IMR-90 (cell line): Measurements from ENCODE around the gene PRKCA. TPM values are rescaled to one million over a fixed set of nuclear protein-coding genes. Genes with fewer than 3 reads are reported as not detected.

ENCODE experiments used
- ATAC-seq: fragments of 200-7000 bp; cut with Tn5 transposase; 2 replicates; pipeline ENCODE4 v1.9.1; 2020; ENCODE audit warnings: low read depth, mild to moderate bottlenecking, moderate library complexity
- BruUV-seq: library from RNA; stranded (reverse); fragments of 400-500 nt; replicated peaks from 2 replicates; lab custom pipeline; 2021; lab: Mats Ljungman, UMichigan
- CTCF ChIA-PET: fragments of 300-600 bp; formaldehyde crosslinking; extraction: SDS; loops from one replicate; lab custom pipeline; 2021; ENCODE audit warnings: antibody characterized with exemption; lab: Yijun Ruan, JAX
- POLR2A ChIA-PET: fragments of 300-600 bp; sonication (Branson Sonifier 250); formaldehyde crosslinking; loops from one replicate; lab custom pipeline; 2022; ENCODE audit warnings: antibody characterized with exemption; ENCODE audit not compliant: unreplicated experiment; lab: Charles Lee
- DNase-seq: peaks from one replicate; pipeline ENCODE4 v3.0.0; 2013
- H2AFZ ChIP-seq: replicated peaks from 2 replicates; pipeline ENCODE3; 2013; ENCODE audit warnings: low read length, mild to moderate bottlenecking; ENCODE audit not compliant: poor library complexity
- H2AK5ac ChIP-seq: 2 replicates; pipeline ENCODE4 v1.6.1; 2013; ENCODE audit warnings: low read depth, low read length, inconsistent platforms
- H2AK9ac ChIP-seq: replicated peaks from 2 replicates; pipeline ENCODE3; 2013; ENCODE audit warnings: mild to moderate bottlenecking, low read depth, low read length, moderate library complexity; ENCODE audit not compliant: poor library complexity
- H2BK120ac ChIP-seq: 2 replicates; pipeline ENCODE4 v1.6.1; 2013; ENCODE audit warnings: low read depth, low read length, inconsistent platforms
- H2BK15ac ChIP-seq: 3 replicates; pipeline ENCODE4 v1.6.1; 2013; ENCODE audit warnings: low read depth, low read length, inconsistent platforms
- H2BK20ac ChIP-seq: 2 replicates; pipeline ENCODE4 v1.6.1; 2013; ENCODE audit warnings: low read depth, mild to moderate bottlenecking, inconsistent platforms, low read length, moderate library complexity
- H2BK5ac ChIP-seq: 2 replicates; pipeline ENCODE4 v1.6.1; 2013; ENCODE audit warnings: mild to moderate bottlenecking, low read depth, low read length, inconsistent platforms; ENCODE audit not compliant: poor library complexity, severe bottlenecking
- H3K14ac ChIP-seq: replicated peaks from 2 replicates; pipeline ENCODE4 v1.6.1; 2013; ENCODE audit warnings: low read depth, low read length, inconsistent platforms
- H3K18ac ChIP-seq: 2 replicates; pipeline ENCODE4 v1.6.1; 2013; ENCODE audit warnings: low read depth, low read length, control low read depth
- H3K23ac ChIP-seq: 2 replicates; pipeline ENCODE4 v1.6.1; 2013; ENCODE audit warnings: low read depth, low read length, inconsistent platforms
- H3K27ac ChIP-seq: 2 replicates; pipeline ENCODE4 v1.5.1; 2013; ENCODE audit warnings: mild to moderate bottlenecking, control low read depth, low read length; ENCODE audit not compliant: insufficient read depth
- H3K27me3 ChIP-seq: 2 replicates; pipeline ENCODE4 v1.6.1; 2013; ENCODE audit warnings: low read length; ENCODE audit not compliant: control insufficient read depth, insufficient read depth
- H3K36me3 ChIP-seq: 2 replicates; pipeline ENCODE4 v1.6.1; 2013; ENCODE audit warnings: low read length, mixed read lengths; ENCODE audit not compliant: control insufficient read depth, insufficient read depth
- H3K4ac ChIP-seq: 2 replicates; pipeline ENCODE4 v1.6.1; 2013; ENCODE audit warnings: low read depth, low read length, inconsistent platforms
- H3K4me1 ChIP-seq: 2 replicates; pipeline ENCODE4 v1.6.1; 2013; ENCODE audit warnings: low read length, mixed read lengths; ENCODE audit not compliant: control insufficient read depth, insufficient read depth
- H3K4me2 ChIP-seq: 2 replicates; pipeline ENCODE4 v1.6.1; 2013; ENCODE audit warnings: low read depth, mild to moderate bottlenecking, control low read depth, low read length, moderate library complexity
- H3K4me3 ChIP-seq: 2 replicates; pipeline ENCODE4 v1.5.1; 2013; ENCODE audit warnings: low read depth, mild to moderate bottlenecking, control low read depth, low read length, moderate library complexity; ENCODE audit not compliant: insufficient read depth
- H3K56ac ChIP-seq: 2 replicates; pipeline ENCODE4 v1.6.1; 2013; ENCODE audit warnings: low read length, inconsistent platforms; ENCODE audit not compliant: insufficient read depth; ENCODE audit errors: extremely low read depth
- H3K79me1 ChIP-seq, 2 experiments: 2 replicates each; pipeline ENCODE4 v1.6.1; 2013; ENCODE audit warnings: low read length in 2 of 2, inconsistent platforms in 1 of 2, low read depth in 1 of 2
- H3K9ac ChIP-seq: 2 replicates; pipeline ENCODE4 v1.6.1; 2013; ENCODE audit warnings: low read depth, low read length, control low read depth
- H3K9me1 ChIP-seq: 2 replicates; pipeline ENCODE4 v1.6.1; 2013; ENCODE audit warnings: low read length, inconsistent platforms; ENCODE audit not compliant: insufficient read depth
- H3K9me3 ChIP-seq: 2 replicates; pipeline ENCODE4 v1.6.1; 2013; ENCODE audit warnings: low read length; ENCODE audit not compliant: control insufficient read depth, insufficient read depth
- H4K20me1 ChIP-seq: 2 replicates; pipeline ENCODE4 v1.6.1; 2013; ENCODE audit warnings: low read length, inconsistent platforms; ENCODE audit not compliant: insufficient read depth
- H4K5ac ChIP-seq: 2 replicates; pipeline ENCODE4 v1.6.1; 2013; ENCODE audit warnings: mild to moderate bottlenecking, low read depth, low read length, control low read depth
- H4K8ac ChIP-seq, 2 experiments: 2 replicates each; pipeline ENCODE4 v1.6.1; 2013; ENCODE audit warnings: low read depth in 2 of 2, low read length in 2 of 2, control low read depth in 1 of 2, inconsistent platforms in 1 of 2
- H4K91ac ChIP-seq: 2 replicates; pipeline ENCODE4 v1.6.1; 2013; ENCODE audit warnings: low read depth, low read length, inconsistent platforms; ENCODE audit not compliant: insufficient read depth
- BHLHE40 ChIP-seq: fragments of 150-350 bp; IDR thresholded peaks from 2 replicates; pipeline ENCODE4 v1.6.1; 2016; ENCODE audit warnings: mild to moderate bottlenecking, low read depth, low read length
- CTCF ChIP-seq: conservative IDR thresholded peaks from 2 replicates; pipeline ENCODE4 v1.5.1; 2012; ENCODE audit warnings: mild to moderate bottlenecking, low read depth, low read length, improper control_type of control experiment
- MAFK ChIP-seq: IDR thresholded peaks from 2 replicates; pipeline ENCODE4 v1.6.1; 2012; ENCODE audit warnings: low read depth, low read length, improper control_type of control experiment
- SMC3 ChIP-seq: fragments of 150-350 bp; IDR thresholded peaks from 2 replicates; pipeline ENCODE4 v1.6.1; 2016; ENCODE audit warnings: low read depth, mild to moderate bottlenecking, antibody characterized with exemption, low read length, moderate library complexity
- USF2 ChIP-seq: fragments of 150-350 bp; IDR thresholded peaks from 2 replicates; pipeline ENCODE4 v1.6.1; 2017; ENCODE audit warnings: mild to moderate bottlenecking, antibody characterized with exemption, low read length, low read depth
- WGBS, 2 experiments: methylation state at CpG; one replicate each; pipeline versions ENCODE4 v1.1.5 to v1.1.7; 2013; ENCODE audit warnings: missing lambda C conversion rate in 2 of 2; ENCODE audit not compliant: insufficient read length in 1 of 2; ENCODE audit errors: extremely low coverage in 2 of 2; 5-methylcytosine and 5-hydroxymethylcytosine counted together
- dilution Hi-C: fragments of 300-500 bp; cut with HindIII; formaldehyde crosslinking; loops from one replicate; pipeline ENCODE4 v1.14.3; 2018; ENCODE audit warnings: low sequenced_read_pairs; ENCODE audit not compliant: unreplicated experiment
- in situ Hi-C: fragments of 300-500 bp; cut with MboI; formaldehyde crosslinking; loops from 3 replicates; pipeline ENCODE4 v1.14.3; 2019; ENCODE audit warnings: low sequenced_read_pairs, inconsistent platforms, mixed read lengths
- intact Hi-C: fragments of 100-400 bp; cut with micrococcal nuclease; formaldehyde crosslinking; loops from 2 replicates; pipeline ENCODE4 v1.10.0; 2022
- polyA plus RNA-seq, 3 experiments: library from polyadenylated mRNA; depleted of rRNA; stranded (reverse); fragments of >200 nt; gene quantifications; 2 replicates each; pipeline ENCODE4 v1.2.3, GENCODE V29; 2012; ENCODE audit warnings: low replicate concordance in 1 of 3
- total RNA-seq: library from RNA; depleted of rRNA; stranded (reverse); fragments of >200 nt; gene quantifications from 2 replicates; pipeline ENCODE4 v1.2.3, GENCODE V29; 2012

The PRKCA gene
- total and polyA plus RNA-seq, 2 of the 4 experiments (the other 2 are of a cell fraction) = 31.0 to 46.0 TPM

GRCh38 chr17:66730461-66730923 lies 428.1 kb downstream of the PRKCA start:
- Histone ChIP-seq H3K4me3 (no peak overlapping the region), H4K8ac (no peak overlapping the region), H3K27ac (no peak overlapping the region), H3K9ac (no peak overlapping the region), H3K36me3 (peaks cover 15% of the 10 kb centered on the region), H3K18ac (no peak overlapping the region), H3K4ac (no peak overlapping the region), H4K5ac (no peak overlapping the region), H3K4me2 (no peak overlapping the region), H3K56ac (no peak overlapping the region), H4K20me1 (0 out of 2 replicates have a peak, but pooled peaks cover 4% of the 10 kb centered on the region), H3K23ac (no peak overlapping the region), H2BK20ac (no peak overlapping the region), H3K14ac (no peak overlapping the region), H3K9me1 (0 out of 2 replicates have a peak, but pooled peaks cover 6% of the 10 kb centered on the region), H4K91ac (no peak overlapping the region), H2BK15ac (no peak overlapping the region), H2AK9ac (no peak overlapping the region), H2AFZ (no peak overlapping the region), H3K79me1 (peaks cover 0 to 4% of the 10 kb centered on the region in 2 experiments; a peak in 2 of 4 replicates), H3K9me3 (no peaks in the 10 kb centered on the region), H2BK5ac (no peak overlapping the region), H3K27me3 (no peaks in the 10 kb centered on the region), H2AK5ac (no peak overlapping the region), H2BK120ac (no peak overlapping the region), H3K4me1 (no peaks in the 10 kb centered on the region)
- in situ Hi-C loops = no loop called here
- WGBS, 2 experiments = no CpG with 5 or more reads among the region's 7 CpGs
- no TSS peak for BruUV-seq
- intact Hi-C loops = no loop called here
- TF ChIP-seq SMC3 (no peak), USF2 (no peak), BHLHE40 (no peak), MAFK (no peak), CTCF (no peak)
- ChIA-PET POLR2A (no interaction called here), CTCF (interaction anchor here (0.8 kb wide), 1 partner anchor 530 kb away, joined by 3 read pairs; no protein-coding TSS in a partner anchor)
- dilution Hi-C loops = no loop called here
- DNase-seq (no peak), ATAC-seq (no peak)
